ENCODE measurements around the gene SLC15A3.

Gene SLC15A3

DNA sequence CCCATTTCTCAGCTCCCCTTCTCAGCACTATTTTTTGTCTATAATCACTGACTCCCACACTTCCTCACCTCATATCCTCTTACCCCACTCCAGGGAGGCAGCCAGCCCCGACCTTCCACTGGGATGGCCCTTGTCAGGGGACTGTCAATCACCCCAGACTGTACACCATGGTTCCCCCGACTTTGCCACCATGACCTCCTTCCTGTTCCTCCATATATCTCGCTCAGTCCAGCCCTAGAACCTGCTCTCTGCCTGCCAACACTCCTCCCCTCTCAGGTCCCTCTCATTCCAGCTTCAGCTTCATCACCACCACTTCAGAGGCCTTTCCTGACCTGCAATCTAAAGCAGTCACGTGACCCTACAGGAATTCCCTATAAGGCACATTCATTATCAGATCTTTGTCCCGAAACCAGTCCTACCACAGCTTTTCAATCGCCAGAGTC, 62.1 kb downstream of the SLC15A3 start:
- Histone ChIP-seq H3K4me1 (ENCODE audit: low read length) (no peaks in the 10 kb centered on the region), H3K4me2 (ENCODE audit: low read length) (no peak overlapping the region), H3K9me3 (ENCODE audit: insufficient read depth, low read length) (no peaks in the 10 kb centered on the region), H2AFZ (ENCODE audit: low read depth, low read length) (no peak overlapping the region), H3K36me3 (replicated peaks; ENCODE audit: low read depth, low read length) (peaks cover 39% of the 10 kb centered on the region), H3K27me3 (ENCODE audit: low read depth, low read length) (no peaks in the 10 kb centered on the region), H3K79me2 (ENCODE audit: low read length) (no peaks in the 10 kb centered on the region), H4K20me1 (ENCODE audit: insufficient read depth, low read length) (no peaks in the 10 kb centered on the region), H3K9ac (ENCODE audit: low read length) (no peak overlapping the region), H3K27ac (ENCODE audit: low read length) (no peak overlapping the region), H3K4me3 (ENCODE audit: low read length) (no peak overlapping the region)
- TF ChIP-seq, protein P1, sequence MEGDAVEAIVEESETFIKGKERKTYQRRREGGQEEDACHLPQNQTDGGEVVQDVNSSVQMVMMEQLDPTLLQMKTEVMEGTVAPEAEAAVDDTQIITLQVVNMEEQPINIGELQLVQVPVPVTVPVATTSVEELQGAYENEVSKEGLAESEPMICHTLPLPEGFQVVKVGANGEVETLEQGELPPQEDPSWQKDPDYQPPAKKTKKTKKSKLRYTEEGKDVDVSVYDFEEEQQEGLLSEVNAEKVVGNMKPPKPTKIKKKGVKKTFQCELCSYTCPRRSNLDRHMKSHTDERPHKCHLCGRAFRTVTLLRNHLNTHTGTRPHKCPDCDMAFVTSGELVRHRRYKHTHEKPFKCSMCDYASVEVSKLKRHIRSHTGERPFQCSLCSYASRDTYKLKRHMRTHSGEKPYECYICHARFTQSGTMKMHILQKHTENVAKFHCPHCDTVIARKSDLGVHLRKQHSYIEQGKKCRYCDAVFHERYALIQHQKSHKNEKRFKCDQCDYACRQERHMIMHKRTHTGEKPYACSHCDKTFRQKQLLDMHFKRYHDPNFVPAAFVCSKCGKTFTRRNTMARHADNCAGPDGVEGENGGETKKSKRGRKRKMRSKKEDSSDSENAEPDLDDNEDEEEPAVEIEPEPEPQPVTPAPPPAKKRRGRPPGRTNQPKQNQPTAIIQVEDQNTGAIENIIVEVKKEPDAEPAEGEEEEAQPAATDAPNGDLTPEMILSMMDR (IDR thresholded peaks at IDR 0.05; ENCODE audit: low read depth, low read length) = no peak
- TF ChIP-seq EZH2phosphoT487 (IDR thresholded peaks at IDR 0.05; ENCODE audit: low read depth) = no peak

DNA sequence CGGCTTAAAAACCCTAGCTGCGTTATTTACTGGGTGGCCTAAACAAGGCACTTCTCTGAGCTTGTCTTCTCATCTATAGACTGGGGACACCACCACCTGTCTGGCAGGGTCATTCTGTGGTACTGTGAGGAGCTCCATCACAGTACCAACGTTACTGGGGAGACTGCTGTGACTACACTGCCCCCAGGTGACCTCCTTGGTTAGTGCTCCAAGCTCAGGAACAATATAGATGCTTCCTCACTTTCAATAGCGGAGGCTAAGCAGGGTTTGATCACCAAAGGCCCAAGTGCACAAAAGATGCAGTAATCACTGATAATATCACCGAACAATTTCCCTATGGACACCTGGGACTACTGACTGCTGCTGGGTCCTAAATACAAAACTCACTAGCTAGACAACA, 64.4 kb downstream of the SLC15A3 start:
- H3K79me2 ChIP-seq (ENCODE audit: low read length) = no peaks in the 10 kb centered on the region
- H3K27ac ChIP-seq (ENCODE audit: low read length) = no peak overlapping the region
- H3K27me3 ChIP-seq (ENCODE audit: low read depth, low read length) = no peaks in the 10 kb centered on the region
- no peak overlapping the region for H3K4me2 ChIP-seq (ENCODE audit: low read length)
- no peak overlapping the region for H3K4me3 ChIP-seq (ENCODE audit: low read length)
- H4K20me1 ChIP-seq (ENCODE audit: insufficient read depth, low read length) = no peaks in the 10 kb centered on the region
- no peaks in the 10 kb centered on the region for H3K9me3 ChIP-seq (ENCODE audit: insufficient read depth, low read length)
- H3K4me1 ChIP-seq (ENCODE audit: low read length) = no peaks in the 10 kb centered on the region
- no peak for TF ChIP-seq EZH2phosphoT487 (IDR thresholded peaks at IDR 0.05; ENCODE audit: low read depth)
- TF ChIP-seq, protein P1 (IDR thresholded peaks at IDR 0.05; ENCODE audit: low read depth, low read length) = peak; percentile 86
- H3K9ac ChIP-seq (ENCODE audit: low read length) = no peak overlapping the region
- no peak overlapping the region for H2AFZ ChIP-seq (ENCODE audit: low read depth, low read length)
- H3K36me3 ChIP-seq (replicated peaks; ENCODE audit: low read depth, low read length) = peaks cover 24% of the 10 kb centered on the region
